Psoas muscle (tissue), 8 donors: ENCODE data around the gene PLBD2. TPM values are rescaled to one million over a fixed set of nuclear protein-coding genes. Genes with fewer than 3 reads are reported as not detected.

Source experiments
- ATAC-seq, 4 donors: fragments of 200-7000 bp; cut with Tn5 transposase; one replicate each; pipeline ENCODE4 v1.9.1; 2020; ENCODE audit warnings: moderate library complexity in 3 of 4, mild to moderate bottlenecking in 2 of 4
- DNase-seq, 2 donors: peaks; one replicate each; pipeline ENCODE4 v3.0.0-alpha.2; 2020
- H3K27ac ChIP-seq: fragments of 200-600 bp; one replicate; pipeline ENCODE4 v1.8.0; 2022
- H3K27me3 ChIP-seq, 3 donors: fragments of 200-600 bp in 1 of 3; one replicate each; pipeline versions ENCODE4 v1.6.1 to v1.8.0; 2013 to 2022; ENCODE audit warnings: low read length in 2 of 3, mild to moderate bottlenecking in 2 of 3, moderate library complexity in 1 of 3; ENCODE audit not compliant: insufficient read depth in 3 of 3
- H3K36me3 ChIP-seq, 2 donors: fragments of 200-600 bp in 1 of 2; one replicate each; pipeline versions ENCODE4 v1.6.1 to v1.8.0; 2013 to 2022; ENCODE audit warnings: low read depth in 1 of 2, mild to moderate bottlenecking in 1 of 2, moderate library complexity in 1 of 2; ENCODE audit not compliant: insufficient read depth in 1 of 2
- H3K4me1 ChIP-seq: fragments of 200-600 bp; one replicate; pipeline ENCODE4 v1.8.0; 2022
- H3K4me3 ChIP-seq: fragments of 200-600 bp; one replicate; pipeline ENCODE4 v1.8.0; 2022; ENCODE audit warnings: mild to moderate bottlenecking
- H3K9me3 ChIP-seq: fragments of 200-600 bp; one replicate; pipeline ENCODE4 v1.8.0; 2022
- WGBS, 3 donors: extraction: QIAGEN DNeasy Blood & Tissue Kit; methylation state at CpG; one replicate each; pipeline versions ENCODE4 v1.1.6 to v1.1.7; 2013; 5-methylcytosine and 5-hydroxymethylcytosine counted together
- intact Hi-C, 2 donors: fragments of 100-400 bp; cut with DNase I; formaldehyde crosslinking; loops; one replicate each; pipeline versions ENCODE4 v1.11.0 to v1.14.2; 2022
- polyA plus RNA-seq, 3 donors: library from polyadenylated mRNA; stranded (reverse); fragments of 200-250 nt; gene quantifications; one replicate each; pipeline ENCODE4 v1.2.3, GENCODE V29; 2013
- total RNA-seq, 4 donors: library from RNA; stranded (reverse); fragmentation: NEBNext Ultra II Directional in 2 of 4; extraction: Animal tissue kit (Norgen Biotek cat#: 25700) in 2 of 4; gene quantifications; one replicate each; pipeline versions ENCODE4 v1.2.1 to v1.2.4, GENCODE V29; 2021 to 2023
- TF ChIP-seq, protein P1 (sequence below): fragments of 200-600 bp; IDR thresholded peaks from one replicate; pipeline ENCODE4 v1.8.0; 2022; ENCODE audit warnings: antibody characterized with exemption
- donor health status: healthy with polysubstance abuse.
- donor health status: DM: no; HTN: no; CAD: no; lungs with moderate emphysema.
- donor health status: Bipolar disorder and iron deficiency.
- donor health status: healthy.
- donor health status: DM: yes; HTN: yes; CAD: no.
- donor health status: DM: no; HTN: no; CAD: no.
- donor health status: DM: no; HTN: no; CAD: no.
- donor health status: DM: yes; HTN: yes; CAD: no.

PLBD2 gene
- total and polyA plus RNA-seq, 7 donors, result 5.2 to 21.4 (median 15.7) TPM

DNA sequence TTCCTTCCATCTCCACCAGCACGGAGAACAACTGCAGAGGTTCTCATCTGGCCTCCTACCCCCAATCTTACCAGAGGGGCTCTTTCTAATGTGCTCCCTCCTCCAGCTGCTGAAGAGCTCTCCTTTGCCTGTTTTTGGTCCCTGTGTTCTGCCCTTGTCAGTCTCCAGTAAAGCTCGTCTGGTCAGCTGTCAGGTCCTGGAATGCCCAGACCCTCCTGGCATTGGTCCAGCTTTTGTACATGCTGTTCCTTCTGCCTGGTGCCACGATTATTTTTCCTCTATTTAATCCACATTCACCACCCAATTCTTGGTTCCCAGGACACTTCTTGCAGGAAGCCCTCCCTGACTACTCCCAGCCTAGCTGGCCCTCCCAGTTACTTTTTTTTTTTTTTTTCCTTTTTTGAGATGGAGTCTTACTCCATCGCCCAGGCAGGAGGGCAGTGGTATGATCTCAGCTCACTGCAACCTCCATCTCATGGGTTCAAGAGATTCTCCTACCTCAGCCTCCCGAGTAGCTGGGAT is 30.0 kb upstream of the PLBD2 start:
- Histone ChIP-seq H3K36me3 (peaks cover 0 to 40% of the 10 kb centered on the region in 2 donors), H3K4me1 (peaks cover 32% of the 10 kb centered on the region), H3K4me3 (no peak overlapping the region), H3K27ac (no peak overlapping the region), H3K27me3 (no peaks in the 10 kb centered on the region), H3K9me3 (no peaks in the 10 kb centered on the region)
- intact Hi-C loops, result no loop called here
- TF ChIP-seq, protein P1, sequence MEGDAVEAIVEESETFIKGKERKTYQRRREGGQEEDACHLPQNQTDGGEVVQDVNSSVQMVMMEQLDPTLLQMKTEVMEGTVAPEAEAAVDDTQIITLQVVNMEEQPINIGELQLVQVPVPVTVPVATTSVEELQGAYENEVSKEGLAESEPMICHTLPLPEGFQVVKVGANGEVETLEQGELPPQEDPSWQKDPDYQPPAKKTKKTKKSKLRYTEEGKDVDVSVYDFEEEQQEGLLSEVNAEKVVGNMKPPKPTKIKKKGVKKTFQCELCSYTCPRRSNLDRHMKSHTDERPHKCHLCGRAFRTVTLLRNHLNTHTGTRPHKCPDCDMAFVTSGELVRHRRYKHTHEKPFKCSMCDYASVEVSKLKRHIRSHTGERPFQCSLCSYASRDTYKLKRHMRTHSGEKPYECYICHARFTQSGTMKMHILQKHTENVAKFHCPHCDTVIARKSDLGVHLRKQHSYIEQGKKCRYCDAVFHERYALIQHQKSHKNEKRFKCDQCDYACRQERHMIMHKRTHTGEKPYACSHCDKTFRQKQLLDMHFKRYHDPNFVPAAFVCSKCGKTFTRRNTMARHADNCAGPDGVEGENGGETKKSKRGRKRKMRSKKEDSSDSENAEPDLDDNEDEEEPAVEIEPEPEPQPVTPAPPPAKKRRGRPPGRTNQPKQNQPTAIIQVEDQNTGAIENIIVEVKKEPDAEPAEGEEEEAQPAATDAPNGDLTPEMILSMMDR, result no peak
- ATAC-seq (no peak), DNase-seq (peak in 1 of 2 donors; percentile 24)
- 62 to 73% (median 64%) methylated on average over 5 of the region's 5 CpGs for WGBS, 3 donors

DNA sequence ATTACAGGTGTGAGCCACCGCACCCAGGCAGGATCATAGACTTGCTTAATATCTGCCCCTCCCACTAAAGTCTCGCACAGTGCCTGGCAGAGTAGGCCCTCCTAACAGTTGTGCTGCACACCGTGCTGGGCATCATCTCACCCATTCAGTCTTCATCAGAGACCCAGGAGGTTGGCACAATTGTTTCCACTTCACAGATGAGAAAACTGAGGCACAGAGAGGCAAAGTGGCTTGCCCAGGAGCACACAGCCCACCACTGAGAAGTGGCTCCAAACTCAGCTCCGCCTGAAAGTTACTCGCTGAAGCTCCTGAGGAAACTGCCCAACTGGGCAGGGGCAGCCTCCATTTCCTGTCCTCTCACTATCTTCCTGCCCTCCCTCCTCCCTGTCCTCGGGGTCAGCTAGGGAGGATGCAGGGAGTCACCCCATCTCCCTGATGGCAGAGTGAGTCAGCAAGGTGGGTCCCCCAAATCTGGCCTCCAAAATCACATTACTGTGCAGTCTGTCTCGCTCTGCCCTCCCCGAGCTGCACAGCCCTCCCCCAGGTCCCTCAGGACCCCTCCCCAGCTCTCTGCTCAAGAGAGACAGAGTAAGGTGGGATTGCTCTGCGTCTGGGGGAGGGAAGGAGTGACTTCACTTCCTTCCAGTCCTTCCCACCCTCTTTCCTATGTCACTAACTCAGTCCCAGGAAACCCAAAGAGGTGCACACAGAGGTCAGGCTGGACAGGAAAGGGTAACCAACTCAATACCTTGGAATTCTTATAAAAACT is 29.2 kb upstream of the PLBD2 start:
- H3K36me3 ChIP-seq, result peaks cover 0 to 40% of the 10 kb centered on the region in 2 donors
- ATAC-seq (no peak), DNase-seq (peak in 1 of 2 donors; percentile 19)
- intact Hi-C loops, result no loop called here
- H3K4me1 ChIP-seq, result peaks cover 38% of the 10 kb centered on the region
- H3K4me3 ChIP-seq, result no peak overlapping the region
- H3K27me3 ChIP-seq, result no peaks in the 10 kb centered on the region
- 76 to 89% (median 87%) methylated on average over 9 of the region's 9 CpGs for WGBS, 3 donors
- TF ChIP-seq, protein P1, result no peak
- H3K27ac ChIP-seq, result peak overlapping the region; percentile 4
- H3K9me3 ChIP-seq, result no peaks in the 10 kb centered on the region

- H3K4me1 ChIP-seq, result peaks cover 40% of the 10 kb centered on the region
- intact Hi-C loops, result loop anchor here in 1 of 2 donors (5.0 kb wide), 1 partner anchor 97 kb away; no protein-coding TSS in a partner anchor
Measured at GRCh38 chr12:113329791-113330417, 28.5 kb upstream of the PLBD2 start.

DNA sequence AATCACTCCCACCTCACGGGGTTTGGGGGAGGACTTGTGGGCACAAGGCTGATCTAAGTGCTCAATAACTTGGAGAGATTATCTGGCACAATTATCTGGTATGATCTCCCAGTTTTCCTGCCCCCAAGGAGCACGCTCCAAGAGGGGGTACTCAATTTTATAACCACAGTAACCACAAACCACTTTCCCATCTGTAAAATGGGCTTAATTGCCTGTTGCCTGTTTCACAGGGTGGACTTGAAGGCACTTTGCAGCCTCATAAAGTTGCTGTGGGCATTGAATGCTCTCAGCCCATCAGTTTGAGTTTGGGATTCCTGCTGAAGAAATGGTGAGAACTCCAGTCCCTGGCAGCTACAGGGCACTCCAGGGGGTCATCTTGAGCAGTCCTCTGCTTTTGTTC is 27.9 kb upstream of the PLBD2 start:
- no peak for ATAC-seq
- no peak for DNase-seq
- Histone ChIP-seq H3K36me3 (peaks cover 0 to 40% of the 10 kb centered on the region in 2 donors), H3K27ac (no peak overlapping the region), H3K27me3 (no peaks in the 10 kb centered on the region), H3K4me3 (no peak overlapping the region), H3K4me1 (peaks cover 41% of the 10 kb centered on the region), H3K9me3 (no peaks in the 10 kb centered on the region)
- TF ChIP-seq, protein P1, result no peak
- WGBS, 3 donors, result 95 to 100% (median 100%) methylated on average over 2 of the region's 2 CpGs
- intact Hi-C loops, result loop anchor here in 1 of 2 donors (5.0 kb wide), 1 partner anchor 97 kb away; no protein-coding TSS in a partner anchor

More at GRCh38 chr12:113329791-113330417, 28.5 kb upstream of the PLBD2 start:
- Histone ChIP-seq H3K9me3 (no peaks in the 10 kb centered on the region), H3K4me3 (no peak overlapping the region), H3K27me3 (no peaks in the 10 kb centered on the region), H3K27ac (peak overlapping the region; percentile 4), H3K36me3 (peaks cover 0 to 40% of the 10 kb centered on the region in 2 donors)
- ATAC-seq, result no peak
- TF ChIP-seq, protein P1, result no peak
- 86 to 96% (median 89%) methylated on average over 1 of the region's 1 CpG for WGBS, 3 donors
- no peak for DNase-seq
